HG02852 (cell line): Measurements from ENCODE around the gene CYLC1.

Experiments used
- ATAC-seq: cut with Tn5 transposase; IDR thresholded peaks from one replicate; pipeline ENCODE4 v1.9.1; 2021; ENCODE audit warnings: mild to moderate bottlenecking, moderate library complexity; ENCODE audit not compliant: unreplicated experiment

Gene CYLC1, protein sequence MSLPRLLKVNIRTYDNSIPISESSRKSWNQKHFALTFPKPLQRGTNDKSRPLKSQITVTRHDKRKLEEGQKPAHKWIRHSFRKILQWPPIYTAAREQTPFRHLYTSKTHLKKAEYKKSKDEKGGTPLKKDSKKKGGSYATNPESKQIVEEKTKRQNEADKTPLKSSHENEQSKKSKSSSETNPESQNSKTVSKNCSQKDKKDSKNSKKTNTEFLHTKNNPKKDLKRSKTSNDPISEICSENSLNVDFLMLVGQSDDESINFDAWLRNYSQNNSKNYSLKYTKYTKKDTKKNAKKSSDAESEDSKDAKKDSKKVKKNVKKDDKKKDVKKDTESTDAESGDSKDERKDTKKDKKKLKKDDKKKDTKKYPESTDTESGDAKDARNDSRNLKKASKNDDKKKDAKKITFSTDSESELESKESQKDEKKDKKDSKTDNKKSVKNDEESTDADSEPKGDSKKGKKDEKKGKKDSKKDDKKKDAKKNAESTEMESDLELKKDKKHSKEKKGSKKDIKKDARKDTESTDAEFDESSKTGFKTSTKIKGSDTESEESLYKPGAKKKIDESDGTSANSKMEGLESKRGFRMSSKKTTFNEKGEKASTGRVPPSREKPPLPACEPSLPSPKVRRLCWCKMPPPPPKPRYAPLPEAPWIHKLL

GRCh38 chrX:83860846-83861245, at the start of gene CYLC1:
CYLC1 (plus strand) TSS chrX:83861146; CDS start chrX:83861183, 37 bp downstream.
- no peak for ATAC-seq

- ATAC-seq: no peak
These were observed 41.6 kb upstream of the CYLC1 start for GRCh38 chrX:83819304-83819703.

DNA sequence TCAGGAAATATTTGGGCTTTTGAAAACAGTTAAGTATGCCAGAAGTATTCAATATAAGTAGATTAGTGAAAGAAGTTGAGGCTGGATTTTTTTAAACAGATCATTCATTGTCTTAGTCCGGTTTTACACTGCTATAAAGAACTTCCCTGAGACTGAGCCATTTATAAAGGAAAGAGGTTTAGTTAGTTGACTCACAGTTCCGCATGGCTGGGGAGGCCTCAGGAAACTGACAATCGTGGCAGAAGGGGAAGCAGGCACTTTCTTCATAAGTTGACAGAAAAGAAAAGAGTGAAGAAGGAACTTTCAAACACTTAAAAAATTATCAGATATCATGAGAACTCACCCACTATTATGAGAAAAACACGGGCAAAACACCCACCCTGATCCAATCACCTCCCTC, 31.1 kb upstream of the CYLC1 start:
- peak; percentile 64 for ATAC-seq

DNA sequence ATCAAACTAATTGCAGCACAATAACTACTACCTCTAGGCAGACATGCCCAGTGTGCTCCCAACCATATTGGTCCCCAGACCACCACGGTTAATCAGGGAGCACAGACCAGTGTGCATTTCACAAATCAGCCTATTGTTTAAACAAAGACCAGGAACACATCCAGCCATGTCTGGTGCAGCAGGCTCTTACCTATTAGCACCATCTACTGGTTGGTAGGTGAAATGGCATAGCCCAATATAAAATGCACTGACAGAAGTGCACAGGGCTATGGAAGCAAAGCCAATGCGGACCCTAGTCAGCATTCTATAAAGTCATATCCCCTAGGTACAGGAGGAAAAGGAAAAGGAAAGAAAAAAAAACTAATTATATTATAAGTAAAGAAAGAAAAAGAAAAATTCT, 15.5 kb upstream of the CYLC1 start:
- peak; percentile 100 for ATAC-seq

GRCh38 chrX:83847339-83847738, 13.6 kb upstream of the CYLC1 start:
- ATAC-seq: no peak

DNA sequence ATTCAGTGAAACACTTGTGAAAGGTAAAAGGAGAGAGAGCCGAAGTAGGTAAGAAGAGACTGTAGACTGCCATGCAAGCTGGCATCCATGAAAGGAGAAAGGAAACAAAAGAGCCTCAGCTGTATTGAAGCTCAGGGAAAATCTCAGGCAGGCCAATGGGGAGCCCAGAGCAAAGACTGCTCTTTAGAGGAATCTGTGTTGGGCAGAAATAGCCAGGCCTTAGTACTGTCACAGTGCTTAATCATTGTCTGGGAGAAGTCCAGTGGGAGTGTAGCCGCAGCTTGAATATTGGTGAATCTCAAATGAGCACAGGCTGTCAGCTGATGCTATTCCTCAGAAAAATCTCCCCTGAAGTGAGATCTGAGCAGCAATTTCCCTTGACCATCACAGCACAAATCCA, 27.6 kb downstream of the CYLC1 start:
- ATAC-seq: no peak

DNA sequence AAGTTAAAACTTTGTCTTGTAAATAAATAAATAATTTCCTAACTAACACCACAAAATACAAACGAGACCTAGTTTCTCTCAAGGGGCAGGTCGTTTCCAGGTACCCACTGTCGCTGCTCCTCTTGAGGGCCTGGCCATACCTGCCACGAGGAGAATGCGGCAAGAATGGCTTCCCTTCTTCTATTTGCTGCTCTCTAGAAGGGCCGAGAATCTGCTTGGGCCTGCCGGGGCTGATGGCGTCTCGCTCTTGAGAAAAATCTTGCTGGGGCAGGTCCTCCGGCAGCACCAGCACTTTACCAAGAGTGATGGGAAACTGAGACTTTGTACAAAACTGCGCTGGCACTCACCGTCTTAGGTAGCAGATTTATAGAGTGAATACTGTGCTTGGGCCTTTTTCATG, 31.5 kb downstream of the CYLC1 start:
- ATAC-seq: no peak

DNA sequence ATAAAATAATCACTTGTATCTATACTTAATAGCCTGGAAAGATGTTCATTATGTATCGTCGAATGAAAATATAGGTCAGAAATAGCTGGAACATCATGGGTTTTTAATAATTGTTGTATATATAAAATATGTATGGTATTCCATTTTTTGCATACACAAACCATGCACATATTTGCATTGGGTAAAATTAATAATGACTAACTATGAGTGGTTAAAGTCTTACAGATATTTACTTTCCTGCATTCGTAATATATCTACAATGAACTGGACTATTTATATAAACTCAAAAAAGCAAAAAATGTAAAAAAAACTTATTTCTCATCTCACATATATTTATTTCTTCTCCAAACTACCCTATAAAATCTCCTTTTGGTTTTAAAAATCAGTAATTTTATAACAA, 46.0 kb downstream of the CYLC1 start:
- ATAC-seq: no peak

DNA sequence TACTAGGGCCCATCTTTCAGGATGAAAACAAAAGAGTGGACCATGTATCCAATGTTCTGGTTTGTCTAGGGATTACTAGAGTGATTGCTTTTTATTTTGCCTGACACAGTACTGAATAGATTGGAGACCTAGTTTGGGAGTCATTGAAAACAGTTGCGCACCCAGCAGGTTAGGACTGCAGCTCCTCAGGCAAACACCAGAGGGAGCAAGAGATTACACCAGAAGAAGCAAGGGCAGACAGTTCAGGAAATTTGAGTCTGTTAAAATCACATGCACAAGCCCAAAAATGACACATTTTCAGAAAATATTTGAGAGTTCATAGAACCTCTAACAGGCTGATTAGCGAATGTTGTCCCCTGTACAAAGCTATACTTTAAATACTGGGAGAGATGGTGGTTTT, 55.6 kb downstream of the CYLC1 start:
- peak; percentile 68 for ATAC-seq

DNA sequence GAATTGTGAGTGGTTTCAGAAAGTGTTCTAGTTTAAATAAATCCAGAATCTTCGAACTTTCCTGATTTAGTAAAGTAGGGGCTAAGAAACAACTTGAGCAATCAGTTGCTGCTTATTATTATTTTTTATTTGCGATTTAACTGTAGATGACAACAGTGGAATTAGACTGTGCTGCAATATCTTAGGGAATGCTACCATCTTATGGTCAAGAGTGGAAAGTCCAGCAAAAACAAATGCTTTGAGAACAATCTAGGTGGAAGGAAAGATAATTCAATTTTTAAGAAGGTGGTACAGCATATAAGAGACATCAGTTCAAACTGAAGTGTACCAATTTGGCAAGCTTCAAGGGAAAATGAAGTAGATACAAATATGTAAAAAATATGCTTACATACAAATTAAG, 73.3 kb downstream of the CYLC1 start:
- ATAC-seq: no peak
